ENCODE measurements around the gene HCN4. TPM values are rescaled to one million over a fixed set of nuclear protein-coding genes. Genes with fewer than 3 reads are reported as not detected.

Gene HCN4
- total and polyA plus RNA-seq, 4 experiments from 2014 or later = not detected

DNA sequence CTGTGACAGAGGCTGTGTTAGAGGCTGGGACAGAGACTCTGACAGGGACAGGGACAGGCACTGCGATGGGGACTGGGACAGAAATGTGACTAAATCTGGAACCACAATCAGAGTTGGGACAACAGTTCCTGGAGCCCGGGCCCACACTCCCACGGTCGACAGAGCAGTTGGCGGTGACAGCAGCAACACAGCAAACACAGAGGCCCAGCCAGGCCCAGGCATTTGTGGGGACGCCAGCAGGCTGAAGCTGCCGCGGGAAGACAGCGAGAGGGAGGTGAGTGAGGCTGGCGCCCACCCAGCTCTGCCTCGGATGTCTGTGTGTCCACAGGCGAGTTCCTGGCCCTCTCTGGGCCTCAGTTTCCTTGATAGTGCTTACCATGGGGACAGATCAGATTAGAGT, 9.3 kb upstream of the HCN4 start:
- no peak overlapping the region for H3K4me3 ChIP-seq (ENCODE audit: low read length in 2 of 2)
- no peaks in the 10 kb centered on the region for H3K9me3 ChIP-seq (ENCODE audit: control insufficient read depth in 1 of 2, low read length in 2 of 2)
- no peak overlapping the region for H3K27ac ChIP-seq (ENCODE audit: low read depth, low read length)
- intact Hi-C loops (cut with micrococcal nuclease) = no loop called here
- CTCF ChIA-PET (ENCODE audit: partially characterized antibody) = no interaction called here
- POLR2A ChIA-PET (ENCODE audit: partially characterized antibody) = no interaction called here
- Mint-ChIP-seq H3K9me3 (peaks cover 0 to 22% (median 18%) of the 10 kb centered on the region in 8 donors), H3K4me3 (no peak overlapping the region), H3K27me3 (peaks cover 12 to 15% of the 10 kb centered on the region in 2 donors), H3K36me3 (peaks cover 0 to 3% of the 10 kb centered on the region in 2 donors), H3K4me1 (no peaks in the 10 kb centered on the region), H3K27ac (no peak overlapping the region)
- DNase-seq = no peak
- H3K4me1 ChIP-seq (ENCODE audit: insufficient read depth, low read length) = no peaks in the 10 kb centered on the region
- H3K27me3 ChIP-seq (ENCODE audit: insufficient read depth, low read length) = no peaks in the 10 kb centered on the region
- no peaks in the 10 kb centered on the region for H3K36me3 ChIP-seq (ENCODE audit: insufficient read depth, low read length)

DNA sequence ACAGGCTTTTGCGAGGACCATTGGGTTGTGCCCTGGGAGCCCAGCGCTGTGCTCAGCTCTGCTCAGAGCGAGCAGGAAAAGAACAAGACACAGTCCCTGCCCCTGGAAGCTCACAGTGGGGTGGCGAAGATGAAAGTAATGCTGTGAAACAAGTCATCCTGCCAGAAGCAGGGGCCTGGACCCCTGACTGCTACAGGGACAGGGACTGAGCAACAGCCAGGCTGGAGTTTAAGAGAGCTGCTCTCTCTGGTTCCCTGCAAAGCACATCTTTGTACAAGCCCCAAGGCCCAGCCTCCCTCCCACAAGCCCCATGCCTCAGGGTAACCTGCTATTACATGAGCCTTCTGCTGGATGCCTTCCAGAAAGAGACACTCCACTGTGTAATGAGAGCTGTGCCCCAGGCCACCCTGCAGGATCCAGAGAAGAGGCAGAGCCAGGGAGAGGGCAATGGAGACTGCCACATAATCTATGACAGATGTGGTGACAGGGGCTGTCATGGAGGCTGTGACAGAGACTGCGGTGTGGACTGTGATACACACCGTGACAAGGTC, 7.1 kb upstream of the HCN4 start:
- Mint-ChIP-seq H3K4me1 (no peaks in the 10 kb centered on the region), H3K27ac (no peak overlapping the region), H3K4me3 (no peak overlapping the region), H3K27me3 (peaks cover 14 to 20% of the 10 kb centered on the region in 2 donors), H3K9me3 (peaks cover 0 to 7% (median 6%) of the 10 kb centered on the region in 8 donors), H3K36me3 (no peaks in the 10 kb centered on the region)
- Histone ChIP-seq H3K9me3 (ENCODE audit: control insufficient read depth in 1 of 2, low read length in 2 of 2) (no peaks in the 10 kb centered on the region), H3K36me3 (ENCODE audit: insufficient read depth, low read length) (no peaks in the 10 kb centered on the region), H3K4me1 (ENCODE audit: insufficient read depth, low read length) (no peaks in the 10 kb centered on the region), H3K27ac (ENCODE audit: low read depth, low read length) (no peak overlapping the region), H3K4me3 (ENCODE audit: low read length in 2 of 2) (no peak overlapping the region), H3K27me3 (ENCODE audit: insufficient read depth, low read length) (no peaks in the 10 kb centered on the region)
- ChIA-PET CTCF (ENCODE audit: partially characterized antibody) (no interaction called here), POLR2A (ENCODE audit: partially characterized antibody) (no interaction called here)
- DNase-seq = no peak
- intact Hi-C loops (cut with micrococcal nuclease) = no loop called here

DNA sequence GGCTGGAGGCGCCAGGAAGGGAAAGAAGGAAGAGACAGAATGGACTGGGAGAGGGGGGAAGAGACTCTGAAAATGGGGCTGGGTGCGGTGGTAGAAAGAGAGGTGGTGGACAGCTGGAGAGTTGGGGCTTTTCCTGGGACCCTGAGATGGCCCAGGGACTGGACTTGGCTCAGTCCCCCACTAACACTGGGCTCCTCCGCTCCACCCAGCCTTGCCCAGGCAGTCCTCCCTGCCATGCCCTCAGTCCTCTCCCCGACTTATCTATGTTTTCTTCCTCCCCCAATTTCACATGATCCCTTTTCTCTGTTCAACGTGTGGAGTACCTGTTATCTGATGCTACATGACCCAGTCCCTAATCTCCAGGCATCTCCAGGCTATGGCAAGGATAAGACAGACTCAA, 6.3 kb upstream of the HCN4 start:
- Mint-ChIP-seq H3K27ac (no peak overlapping the region), H3K27me3 (peaks cover 16 to 17% of the 10 kb centered on the region in 2 donors), H3K4me1 (no peaks in the 10 kb centered on the region), H3K9me3 (peaks cover 0 to 3% (median 0%) of the 10 kb centered on the region in 8 donors), H3K36me3 (no peaks in the 10 kb centered on the region), H3K4me3 (no peak overlapping the region)
- ChIA-PET CTCF (ENCODE audit: partially characterized antibody) (no interaction called here), POLR2A (ENCODE audit: partially characterized antibody) (no interaction called here)
- Histone ChIP-seq H3K27ac (ENCODE audit: low read depth, low read length) (no peak overlapping the region), H3K27me3 (ENCODE audit: insufficient read depth, low read length) (no peaks in the 10 kb centered on the region), H3K9me3 (ENCODE audit: control insufficient read depth in 1 of 2, low read length in 2 of 2) (no peaks in the 10 kb centered on the region), H3K4me3 (ENCODE audit: low read length in 2 of 2) (no peak overlapping the region), H3K36me3 (ENCODE audit: insufficient read depth, low read length) (no peaks in the 10 kb centered on the region), H3K4me1 (ENCODE audit: insufficient read depth, low read length) (no peaks in the 10 kb centered on the region)
- no peak for DNase-seq
- intact Hi-C loops (cut with micrococcal nuclease) = no loop called here

DNA sequence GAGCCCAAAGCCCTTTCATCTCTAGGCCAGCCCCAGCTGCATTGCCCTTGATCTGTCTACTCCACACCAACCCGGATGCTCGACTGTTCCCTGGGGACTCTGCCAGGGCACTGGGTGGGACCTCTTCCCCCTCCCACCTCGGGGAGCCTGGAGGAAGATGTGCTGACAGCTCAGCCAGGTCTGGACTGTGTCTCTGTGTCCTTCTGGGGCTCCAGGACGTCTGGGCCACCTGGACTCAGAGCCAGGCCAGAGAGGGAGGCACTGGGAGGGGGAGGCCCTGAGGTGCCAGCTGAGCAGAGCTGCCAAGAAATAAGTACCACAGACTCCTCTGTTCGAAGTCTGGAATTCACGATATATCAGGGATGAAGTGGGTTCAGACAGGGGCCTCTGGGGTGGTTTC, 5.8 kb upstream of the HCN4 start:
- Histone ChIP-seq H3K27me3 (ENCODE audit: insufficient read depth, low read length) (no peaks in the 10 kb centered on the region), H3K4me1 (ENCODE audit: insufficient read depth, low read length) (no peaks in the 10 kb centered on the region), H3K4me3 (ENCODE audit: low read length in 2 of 2) (no peak overlapping the region), H3K27ac (ENCODE audit: low read depth, low read length) (no peak overlapping the region), H3K36me3 (ENCODE audit: insufficient read depth, low read length) (no peaks in the 10 kb centered on the region), H3K9me3 (ENCODE audit: control insufficient read depth in 1 of 2, low read length in 2 of 2) (no peaks in the 10 kb centered on the region)
- H3K4me1 Mint-ChIP-seq = no peaks in the 10 kb centered on the region
- no peak overlapping the region for H3K27ac Mint-ChIP-seq
- ChIA-PET POLR2A (ENCODE audit: partially characterized antibody) (no interaction called here), CTCF (ENCODE audit: partially characterized antibody) (no interaction called here)
- H3K27me3 Mint-ChIP-seq = peaks cover 18 to 21% of the 10 kb centered on the region in 2 donors
- DNase-seq = no peak
- H3K9me3 Mint-ChIP-seq = peaks cover 0 to 3% (median 0%) of the 10 kb centered on the region in 8 donors
- H3K36me3 Mint-ChIP-seq = no peaks in the 10 kb centered on the region
- H3K4me3 Mint-ChIP-seq = no peak overlapping the region
- intact Hi-C loops (cut with micrococcal nuclease) = no loop called here

DNA sequence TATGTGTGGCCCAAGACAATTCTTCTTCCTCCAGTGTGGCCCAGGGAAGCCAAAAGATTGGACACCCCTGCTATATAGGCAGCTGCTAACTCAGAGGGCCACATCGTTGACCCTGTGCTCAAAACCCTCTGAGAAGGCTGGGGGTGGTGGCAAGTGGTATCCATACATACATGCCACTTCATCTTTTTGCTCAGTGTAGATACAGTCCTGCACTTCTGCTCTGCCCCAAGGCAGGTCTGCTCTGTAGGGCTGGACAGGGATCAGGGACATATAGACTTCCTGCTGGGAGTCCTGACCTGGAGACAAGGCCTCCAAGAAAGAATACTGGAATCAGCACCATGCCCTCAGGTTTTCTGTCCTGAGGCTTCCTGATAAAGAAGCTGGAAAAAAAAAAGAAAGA, 4.5 kb upstream of the HCN4 start:
- Histone ChIP-seq H3K27ac (ENCODE audit: low read depth, low read length) (no peak overlapping the region), H3K9me3 (ENCODE audit: control insufficient read depth in 1 of 2, low read length in 2 of 2) (no peaks in the 10 kb centered on the region), H3K27me3 (ENCODE audit: insufficient read depth, low read length) (no peaks in the 10 kb centered on the region), H3K4me3 (ENCODE audit: low read length in 2 of 2) (no peak overlapping the region), H3K4me1 (ENCODE audit: insufficient read depth, low read length) (no peaks in the 10 kb centered on the region), H3K36me3 (ENCODE audit: insufficient read depth, low read length) (no peaks in the 10 kb centered on the region)
- intact Hi-C loops (cut with micrococcal nuclease) = no loop called here
- peaks cover 19 to 23% of the 10 kb centered on the region in 2 donors for H3K27me3 Mint-ChIP-seq
- no peaks in the 10 kb centered on the region for H3K4me1 Mint-ChIP-seq
- POLR2A ChIA-PET (ENCODE audit: partially characterized antibody) = no interaction called here
- no peak for DNase-seq
- H3K27ac Mint-ChIP-seq = no peak overlapping the region
- peaks cover 0 to 3% (median 0%) of the 10 kb centered on the region in 8 donors for H3K9me3 Mint-ChIP-seq
- H3K36me3 Mint-ChIP-seq = no peaks in the 10 kb centered on the region
- CTCF ChIA-PET (ENCODE audit: partially characterized antibody) = no interaction called here
- no peak overlapping the region for H3K4me3 Mint-ChIP-seq

DNA sequence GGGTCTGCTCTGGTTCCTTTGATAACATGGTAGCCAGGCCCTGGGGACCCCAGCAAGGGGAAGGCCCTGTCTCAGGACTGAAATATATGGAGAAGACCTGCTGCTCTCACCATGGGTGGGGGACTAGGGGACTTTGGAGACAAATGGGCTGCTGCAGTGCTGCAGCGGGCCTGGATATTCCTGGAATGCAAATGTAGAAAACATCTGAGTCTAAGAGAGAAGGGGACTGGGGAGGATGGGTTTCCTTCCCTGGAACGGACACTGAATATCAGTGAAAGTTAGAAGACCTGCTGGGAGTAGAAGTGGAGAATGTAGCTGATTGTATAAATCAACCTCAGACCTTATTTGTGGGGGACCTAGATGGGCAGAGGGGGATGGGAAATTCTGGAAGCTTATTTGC, 3.1 kb upstream of the HCN4 start:
- CTCF ChIA-PET (ENCODE audit: partially characterized antibody) = no interaction called here
- H3K36me3 Mint-ChIP-seq = no peaks in the 10 kb centered on the region
- intact Hi-C loops (cut with micrococcal nuclease) = no loop called here

DNA sequence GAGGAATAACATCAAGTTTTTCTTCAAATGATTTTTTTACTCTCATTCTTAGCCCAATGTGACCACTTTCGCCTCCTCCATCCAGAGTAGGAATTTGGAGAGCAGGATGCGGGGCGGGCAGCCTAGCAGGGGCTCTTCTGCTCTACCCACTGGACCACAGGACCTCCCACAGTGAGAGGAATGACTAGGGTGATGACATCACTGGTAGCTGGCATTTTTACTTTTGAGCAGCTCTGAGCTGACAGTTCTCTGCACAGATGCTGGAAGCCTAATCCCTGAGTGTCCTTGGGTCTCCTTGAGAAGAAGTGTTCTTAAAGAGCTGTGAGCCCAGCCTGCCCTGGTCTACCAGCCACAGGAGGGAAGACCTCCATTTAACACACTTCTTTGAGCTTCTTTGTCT, 1.4 kb upstream of the HCN4 start:
- Histone ChIP-seq H3K27ac (ENCODE audit: low read depth, low read length) (no peak overlapping the region), H3K9me3 (ENCODE audit: control insufficient read depth in 1 of 2, low read length in 2 of 2) (no peaks in the 10 kb centered on the region), H3K4me1 (ENCODE audit: insufficient read depth, low read length) (no peaks in the 10 kb centered on the region), H3K27me3 (ENCODE audit: insufficient read depth, low read length) (peaks cover 14% of the 10 kb centered on the region), H3K4me3 (ENCODE audit: low read length in 2 of 2) (no peak overlapping the region), H3K36me3 (ENCODE audit: insufficient read depth, low read length) (no peaks in the 10 kb centered on the region)
- ChIA-PET POLR2A (ENCODE audit: partially characterized antibody) (no interaction called here), CTCF (ENCODE audit: partially characterized antibody) (no interaction called here)
- DNase-seq = no peak
- no peaks in the 10 kb centered on the region for H3K9me3 Mint-ChIP-seq
- intact Hi-C loops (cut with micrococcal nuclease) = no loop called here
- H3K27ac Mint-ChIP-seq = no peak overlapping the region
- no peak overlapping the region for H3K4me3 Mint-ChIP-seq
- no peaks in the 10 kb centered on the region for H3K36me3 Mint-ChIP-seq
- peaks cover 31 to 35% of the 10 kb centered on the region in 2 donors for H3K27me3 Mint-ChIP-seq
- peaks cover 0 to 5% (median 0%) of the 10 kb centered on the region in 4 donors for H3K4me1 Mint-ChIP-seq

More for the DNA sequence above, 3.1 kb upstream of the HCN4 start:
- Mint-ChIP-seq H3K4me1 (peaks cover 0 to 5% (median 0%) of the 10 kb centered on the region in 4 donors), H3K4me3 (no peak overlapping the region), H3K27ac (no peak overlapping the region), H3K27me3 (peaks cover 22 to 23% of the 10 kb centered on the region in 2 donors), H3K9me3 (peaks cover 0 to 2% (median 0%) of the 10 kb centered on the region in 8 donors)
- POLR2A ChIA-PET (ENCODE audit: partially characterized antibody) = no interaction called here
- H3K4me3 ChIP-seq (ENCODE audit: low read length in 2 of 2) = no peak overlapping the region
- H3K27ac ChIP-seq (ENCODE audit: low read depth, low read length) = no peak overlapping the region
- no peaks in the 10 kb centered on the region for H3K36me3 ChIP-seq (ENCODE audit: insufficient read depth, low read length)
- no peak for DNase-seq
- no peaks in the 10 kb centered on the region for H3K4me1 ChIP-seq (ENCODE audit: insufficient read depth, low read length)
- H3K9me3 ChIP-seq (ENCODE audit: control insufficient read depth in 1 of 2, low read length in 2 of 2) = no peaks in the 10 kb centered on the region
- peaks cover 3% of the 10 kb centered on the region for H3K27me3 ChIP-seq (ENCODE audit: insufficient read depth, low read length)
